Breast epithelium (tissue), 3 donors: Measurements from ENCODE around the gene SHB.

Source experiments
- CTCF ChIP-seq, 3 donors: fragments of 450-650 bp; IDR thresholded peaks; one replicate each; pipeline ENCODE4 v1.5.1; 2016 to 2017; ENCODE audit warnings: antibody characterized with exemption in 3 of 3, mild to moderate bottlenecking in 3 of 3, moderate library complexity in 3 of 3
- POLR2A ChIP-seq: fragments of 450-650 bp; IDR thresholded peaks from one replicate; pipeline ENCODE4 v1.6.1; 2016; ENCODE audit warnings: antibody characterized with exemption, mild to moderate bottlenecking, moderate library complexity

- no peak for TF ChIP-seq POLR2A
- no peak for TF ChIP-seq CTCF (IDR thresholded peaks at IDR 0.05)
Measured at GRCh38 chr9:37963936-37964739, 104.9 kb downstream of the SHB start.
